Upper lobe of right lung (tissue), 1 donor: ENCODE data around the gene ABCD4. TPM values are rescaled to one million over a fixed set of nuclear protein-coding genes. Genes with fewer than 3 reads are reported as not detected.

Experiments used
- ATAC-seq: fragments of 200-7000 bp; cut with Tn5 transposase; one replicate; pipeline ENCODE4 v1.9.1; 2020; ENCODE audit warnings: mild to moderate bottlenecking, moderate library complexity
- DNase-seq: peaks from one replicate; pipeline ENCODE4 v3.0.0-alpha.2; 2020
- H3K27ac ChIP-seq: fragments of 200-600 bp; one replicate; pipeline ENCODE4 v1.8.0; 2022
- H3K27me3 ChIP-seq: fragments of 200-600 bp; one replicate; pipeline ENCODE4 v1.8.0; 2022; ENCODE audit warnings: mild to moderate bottlenecking
- H3K36me3 ChIP-seq: fragments of 200-600 bp; one replicate; pipeline ENCODE4 v1.8.0; 2022
- H3K4me1 ChIP-seq: fragments of 200-600 bp; one replicate; pipeline ENCODE4 v1.8.0; 2022
- H3K4me3 ChIP-seq: fragments of 200-600 bp; one replicate; pipeline ENCODE4 v1.8.0; 2022; ENCODE audit warnings: mild to moderate bottlenecking
- H3K9me3 ChIP-seq: fragments of 200-600 bp; one replicate; pipeline ENCODE4 v1.8.0; 2022
- intact Hi-C: fragments of 100-400 bp; cut with DNase I; formaldehyde crosslinking; loops from one replicate; pipeline ENCODE4 v1.11.0; 2022
- long read RNA-seq: library from polyadenylated mRNA; unstranded; transcript quantifications from one replicate; pipeline ENCODE4 v2.0.0, GENCODE V29; 2021
- total RNA-seq: library from RNA; stranded (reverse); fragmentation: NEBNext Ultra II Directional; extraction: Animal tissue kit (Norgen Biotek cat#: 25700); gene quantifications from one replicate; pipeline ENCODE4 v1.2.1, GENCODE V29; 2021
- TF ChIP-seq, protein P1 (sequence below): fragments of 200-600 bp; IDR thresholded peaks from one replicate; pipeline ENCODE4 v1.8.0; 2022; ENCODE audit warnings: antibody characterized with exemption
- donor health status: DM: no; HTN: yes; CAD: no; lungs with severe emphysema.

ABCD4 gene
- 48.3 TPM for total RNA-seq
- long read RNA-seq, transcript ABCD4-201 (19 exons, 3,003 nt): major isoform, 20 of 82 reads
- long read RNA-seq, transcript ABCD4-218 (18 exons, 1,842 nt): minor isoform, 10 of 82 reads
- long read RNA-seq, partial matches to known transcripts: 8 of 82 reads
- long read RNA-seq, other reads (novel, unspliced or antisense): 42 of 82 reads

DNA sequence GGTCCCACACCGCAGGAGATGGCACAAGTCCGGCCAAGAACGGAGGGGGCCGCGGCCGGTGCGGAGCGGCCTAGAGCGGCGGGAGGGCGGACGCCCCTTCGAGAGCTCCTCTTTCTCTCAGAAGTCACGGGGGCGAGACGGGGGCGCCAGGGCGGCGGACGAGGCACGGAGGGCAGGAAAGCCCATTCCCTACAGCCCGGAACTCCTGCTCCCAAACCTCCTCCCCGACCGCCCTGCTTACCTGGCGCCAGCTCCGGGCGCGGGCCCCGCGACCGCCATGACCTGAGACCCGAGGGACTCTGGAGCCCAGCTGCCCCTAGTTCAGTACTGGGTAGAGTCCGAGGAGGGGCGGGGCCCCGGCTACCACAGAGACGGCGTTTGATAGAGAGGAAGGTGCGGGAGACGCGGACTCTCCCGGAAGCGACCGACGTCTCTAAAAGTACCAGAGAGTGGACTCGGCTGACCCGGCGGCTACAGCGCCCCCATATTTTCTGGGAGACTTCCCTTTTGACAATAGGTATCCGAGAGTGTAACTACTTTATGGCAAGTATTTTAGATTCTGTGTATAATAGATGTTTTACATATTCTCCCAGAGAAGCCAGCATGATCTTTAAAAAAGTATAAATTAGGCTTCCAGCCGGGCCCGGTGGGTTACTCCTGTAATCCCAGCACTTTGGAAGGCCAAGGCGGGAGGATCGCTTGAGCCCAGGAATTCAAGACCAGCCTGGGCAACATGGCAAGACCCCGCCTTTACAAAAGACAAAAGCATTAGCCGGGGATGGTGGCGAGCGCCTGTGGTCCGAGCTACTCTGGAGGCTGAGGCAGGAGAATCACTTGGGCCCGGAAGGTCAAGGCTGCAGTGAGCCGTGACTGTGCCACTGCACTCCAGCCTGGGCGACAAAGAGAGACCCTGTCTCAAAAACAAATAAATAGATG lies at the start of gene ABCD4:
Gene ABCD4, minus strand, starts transcription at position 301 of the 936 bp plus-strand sequence. Its CDS starts 22 bp downstream, at position 279.
- Histone ChIP-seq H3K4me3 (peak within 1 kb of the TSS; percentile 79), H3K9me3 (no peaks in the 10 kb centered on the region), H3K27ac (peak within 1 kb of the TSS; percentile 79), H3K36me3 (peaks cover 9% of the 10 kb centered on the region), H3K4me1 (peaks cover 18% of the 10 kb centered on the region), H3K27me3 (no peaks in the 10 kb centered on the region)
- peak; percentile 96 for DNase-seq
- TF ChIP-seq, protein P1, sequence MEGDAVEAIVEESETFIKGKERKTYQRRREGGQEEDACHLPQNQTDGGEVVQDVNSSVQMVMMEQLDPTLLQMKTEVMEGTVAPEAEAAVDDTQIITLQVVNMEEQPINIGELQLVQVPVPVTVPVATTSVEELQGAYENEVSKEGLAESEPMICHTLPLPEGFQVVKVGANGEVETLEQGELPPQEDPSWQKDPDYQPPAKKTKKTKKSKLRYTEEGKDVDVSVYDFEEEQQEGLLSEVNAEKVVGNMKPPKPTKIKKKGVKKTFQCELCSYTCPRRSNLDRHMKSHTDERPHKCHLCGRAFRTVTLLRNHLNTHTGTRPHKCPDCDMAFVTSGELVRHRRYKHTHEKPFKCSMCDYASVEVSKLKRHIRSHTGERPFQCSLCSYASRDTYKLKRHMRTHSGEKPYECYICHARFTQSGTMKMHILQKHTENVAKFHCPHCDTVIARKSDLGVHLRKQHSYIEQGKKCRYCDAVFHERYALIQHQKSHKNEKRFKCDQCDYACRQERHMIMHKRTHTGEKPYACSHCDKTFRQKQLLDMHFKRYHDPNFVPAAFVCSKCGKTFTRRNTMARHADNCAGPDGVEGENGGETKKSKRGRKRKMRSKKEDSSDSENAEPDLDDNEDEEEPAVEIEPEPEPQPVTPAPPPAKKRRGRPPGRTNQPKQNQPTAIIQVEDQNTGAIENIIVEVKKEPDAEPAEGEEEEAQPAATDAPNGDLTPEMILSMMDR: peak; percentile 56
- intact Hi-C loops: no loop called here
- peak; percentile 100 for ATAC-seq

GRCh38 chr14:74350928-74351323 lies 48.2 kb upstream of the ABCD4 start:
- H3K9me3 ChIP-seq: no peaks in the 10 kb centered on the region
- TF ChIP-seq, protein P1: no peak
- no peak overlapping the region for H3K27ac ChIP-seq
- peaks cover 2% of the 10 kb centered on the region for H3K27me3 ChIP-seq
- no peak for ATAC-seq
- no peaks in the 10 kb centered on the region for H3K4me1 ChIP-seq
- no peaks in the 10 kb centered on the region for H3K36me3 ChIP-seq
- intact Hi-C loops: no loop called here
- no peak for DNase-seq
- H3K4me3 ChIP-seq: no peak overlapping the region

DNA sequence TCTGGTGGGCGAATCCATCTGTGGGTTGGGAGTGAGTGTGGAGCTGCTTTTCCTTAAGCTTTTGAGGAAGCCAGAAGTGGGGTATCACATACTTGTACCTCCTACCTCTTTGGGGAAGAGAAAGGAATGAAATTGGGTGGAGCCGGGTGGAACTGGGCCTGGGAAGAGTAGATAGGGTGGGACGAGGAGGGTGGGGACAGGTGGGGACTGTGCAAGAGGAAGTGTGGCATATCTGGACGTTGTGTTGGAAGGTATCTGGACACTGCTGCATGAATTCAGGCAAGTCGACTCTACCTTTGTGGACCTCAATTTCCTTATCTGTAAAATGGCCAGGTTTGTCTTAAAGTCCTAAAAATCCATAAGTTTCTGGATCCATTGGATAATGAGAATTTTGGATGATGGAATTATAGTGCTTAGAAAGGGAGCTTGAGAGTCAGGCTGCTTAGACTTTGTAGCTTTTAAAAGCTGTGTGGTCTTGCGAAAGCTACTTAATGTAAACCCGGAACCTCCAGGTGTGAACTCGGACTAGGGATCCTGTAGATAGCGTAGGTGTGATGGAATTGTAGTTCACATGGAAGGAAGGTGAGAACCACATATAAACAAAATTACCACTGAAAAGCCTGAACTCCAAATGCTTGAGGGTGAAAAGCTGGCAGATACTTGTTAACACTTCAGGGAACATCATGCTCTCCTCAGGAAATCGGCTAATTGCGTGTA lies 47.6 kb upstream of the ABCD4 start:
- H3K27ac ChIP-seq: no peak overlapping the region
- no peaks in the 10 kb centered on the region for H3K9me3 ChIP-seq
- H3K4me3 ChIP-seq: no peak overlapping the region
- no peak for ATAC-seq
- peaks cover 2% of the 10 kb centered on the region for H3K27me3 ChIP-seq
- intact Hi-C loops: no loop called here
- DNase-seq: no peak
- no peaks in the 10 kb centered on the region for H3K4me1 ChIP-seq
- TF ChIP-seq, protein P1: no peak
- no peaks in the 10 kb centered on the region for H3K36me3 ChIP-seq

- intact Hi-C loops: no loop called here
- no peak overlapping the region for H3K27ac ChIP-seq
- no peak overlapping the region for H3K4me3 ChIP-seq
- no peaks in the 10 kb centered on the region for H3K9me3 ChIP-seq
- TF ChIP-seq, protein P1: no peak
- H3K4me1 ChIP-seq: no peaks in the 10 kb centered on the region
- peaks cover 2% of the 10 kb centered on the region for H3K27me3 ChIP-seq
- ATAC-seq (no peak), DNase-seq (peak; percentile 33)
- H3K36me3 ChIP-seq: no peaks in the 10 kb centered on the region
Measured at GRCh38 chr14:74349757-74350156, 47.0 kb upstream of the ABCD4 start.

- Histone ChIP-seq H3K36me3 (no peaks in the 10 kb centered on the region), H3K4me3 (no peak overlapping the region), H3K27ac (no peak overlapping the region), H3K4me1 (no peaks in the 10 kb centered on the region), H3K9me3 (no peaks in the 10 kb centered on the region), H3K27me3 (peaks cover 2% of the 10 kb centered on the region)
- TF ChIP-seq, protein P1: no peak
- intact Hi-C loops: no loop called here
- ATAC-seq (peak; percentile 25), DNase-seq (peak; percentile 54)
Measured at GRCh38 chr14:74348735-74349463, 46.2 kb upstream of the ABCD4 start.
